ENCODE results near the gene IER5.

- TF ChIP-seq CBFB (CRISPR knock-in tag; IDR thresholded peaks at IDR 0.05; ENCODE audit: low read depth) (no peak), CTCF (IDR thresholded peaks at IDR 0.05) (no peak), ZBTB21 (CRISPR knock-in tag; IDR thresholded peaks at IDR 0.05; ENCODE audit: borderline replicate concordance) (no peak), ZNF671 (CRISPR knock-in tag; IDR thresholded peaks at IDR 0.05) (no peak), HMGXB4 (CRISPR knock-in tag; IDR thresholded peaks at IDR 0.05) (no peak), IRF1 (CRISPR knock-in tag; IDR thresholded peaks at IDR 0.05) (no peak), ZNF263 (CRISPR knock-in tag; IDR thresholded peaks at IDR 0.05; ENCODE audit: low read depth) (no peak)
- TF ChIP-seq, protein P1, sequence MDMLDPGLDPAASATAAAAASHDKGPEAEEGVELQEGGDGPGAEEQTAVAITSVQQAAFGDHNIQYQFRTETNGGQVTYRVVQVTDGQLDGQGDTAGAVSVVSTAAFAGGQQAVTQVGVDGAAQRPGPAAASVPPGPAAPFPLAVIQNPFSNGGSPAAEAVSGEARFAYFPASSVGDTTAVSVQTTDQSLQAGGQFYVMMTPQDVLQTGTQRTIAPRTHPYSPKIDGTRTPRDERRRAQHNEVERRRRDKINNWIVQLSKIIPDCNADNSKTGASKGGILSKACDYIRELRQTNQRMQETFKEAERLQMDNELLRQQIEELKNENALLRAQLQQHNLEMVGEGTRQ (CRISPR knock-in tag; IDR thresholded peaks at IDR 0.05): no peak
- TF ChIP-seq, protein P2, sequence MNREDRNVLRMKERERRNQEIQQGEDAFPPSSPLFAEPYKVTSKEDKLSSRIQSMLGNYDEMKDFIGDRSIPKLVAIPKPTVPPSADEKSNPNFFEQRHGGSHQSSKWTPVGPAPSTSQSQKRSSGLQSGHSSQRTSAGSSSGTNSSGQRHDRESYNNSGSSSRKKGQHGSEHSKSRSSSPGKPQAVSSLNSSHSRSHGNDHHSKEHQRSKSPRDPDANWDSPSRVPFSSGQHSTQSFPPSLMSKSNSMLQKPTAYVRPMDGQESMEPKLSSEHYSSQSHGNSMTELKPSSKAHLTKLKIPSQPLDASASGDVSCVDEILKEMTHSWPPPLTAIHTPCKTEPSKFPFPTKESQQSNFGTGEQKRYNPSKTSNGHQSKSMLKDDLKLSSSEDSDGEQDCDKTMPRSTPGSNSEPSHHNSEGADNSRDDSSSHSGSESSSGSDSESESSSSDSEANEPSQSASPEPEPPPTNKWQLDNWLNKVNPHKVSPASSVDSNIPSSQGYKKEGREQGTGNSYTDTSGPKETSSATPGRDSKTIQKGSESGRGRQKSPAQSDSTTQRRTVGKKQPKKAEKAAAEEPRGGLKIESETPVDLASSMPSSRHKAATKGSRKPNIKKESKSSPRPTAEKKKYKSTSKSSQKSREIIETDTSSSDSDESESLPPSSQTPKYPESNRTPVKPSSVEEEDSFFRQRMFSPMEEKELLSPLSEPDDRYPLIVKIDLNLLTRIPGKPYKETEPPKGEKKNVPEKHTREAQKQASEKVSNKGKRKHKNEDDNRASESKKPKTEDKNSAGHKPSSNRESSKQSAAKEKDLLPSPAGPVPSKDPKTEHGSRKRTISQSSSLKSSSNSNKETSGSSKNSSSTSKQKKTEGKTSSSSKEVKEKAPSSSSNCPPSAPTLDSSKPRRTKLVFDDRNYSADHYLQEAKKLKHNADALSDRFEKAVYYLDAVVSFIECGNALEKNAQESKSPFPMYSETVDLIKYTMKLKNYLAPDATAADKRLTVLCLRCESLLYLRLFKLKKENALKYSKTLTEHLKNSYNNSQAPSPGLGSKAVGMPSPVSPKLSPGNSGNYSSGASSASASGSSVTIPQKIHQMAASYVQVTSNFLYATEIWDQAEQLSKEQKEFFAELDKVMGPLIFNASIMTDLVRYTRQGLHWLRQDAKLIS (CRISPR knock-in tag; IDR thresholded peaks at IDR 0.05; ENCODE audit: borderline replicate concordance): no peak
- TF ChIP-seq, protein P3, sequence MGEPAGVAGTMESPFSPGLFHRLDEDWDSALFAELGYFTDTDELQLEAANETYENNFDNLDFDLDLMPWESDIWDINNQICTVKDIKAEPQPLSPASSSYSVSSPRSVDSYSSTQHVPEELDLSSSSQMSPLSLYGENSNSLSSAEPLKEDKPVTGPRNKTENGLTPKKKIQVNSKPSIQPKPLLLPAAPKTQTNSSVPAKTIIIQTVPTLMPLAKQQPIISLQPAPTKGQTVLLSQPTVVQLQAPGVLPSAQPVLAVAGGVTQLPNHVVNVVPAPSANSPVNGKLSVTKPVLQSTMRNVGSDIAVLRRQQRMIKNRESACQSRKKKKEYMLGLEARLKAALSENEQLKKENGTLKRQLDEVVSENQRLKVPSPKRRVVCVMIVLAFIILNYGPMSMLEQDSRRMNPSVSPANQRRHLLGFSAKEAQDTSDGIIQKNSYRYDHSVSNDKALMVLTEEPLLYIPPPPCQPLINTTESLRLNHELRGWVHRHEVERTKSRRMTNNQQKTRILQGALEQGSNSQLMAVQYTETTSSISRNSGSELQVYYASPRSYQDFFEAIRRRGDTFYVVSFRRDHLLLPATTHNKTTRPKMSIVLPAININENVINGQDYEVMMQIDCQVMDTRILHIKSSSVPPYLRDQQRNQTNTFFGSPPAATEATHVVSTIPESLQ (CRISPR knock-in tag; IDR thresholded peaks at IDR 0.05): no peak
Observed at GRCh38 chr1:181131255-181131941, 42.9 kb downstream of the IER5 start.
